Thoracic aorta (tissue), 2 donors: ENCODE data around the gene CYP26C1. TPM values are rescaled to one million over a fixed set of nuclear protein-coding genes. Genes with fewer than 3 reads are reported as not detected.

Source experiments
- ATAC-seq: fragments of 150-250 bp; one replicate; pipeline ENCODE4 v1.8.0; 2017; ENCODE audit warnings: low read depth; ENCODE audit not compliant: insufficient number of reproducible peaks, low FRiP score
- DNase-seq: peaks from one replicate; pipeline ENCODE4 v3.0.0-alpha.2; 2020; ENCODE audit warnings: low spot score
- H3K27ac ChIP-seq, 2 donors: fragments of 200-600 bp; sonication (generic); 1 replicate in 1 of 2; 2 replicates in 1 of 2; pipeline ENCODE4 v1.5.1; 2016; ENCODE audit warnings: mild to moderate bottlenecking in 2 of 2, moderate library complexity in 2 of 2
- H3K27me3 ChIP-seq: fragments of 200-600 bp; sonication (generic); replicated peaks from 2 replicates; pipeline ENCODE4 v1.6.0; 2016; ENCODE audit warnings: mild to moderate bottlenecking; ENCODE audit not compliant: insufficient read depth
- H3K36me3 ChIP-seq: fragments of 200-600 bp; sonication (generic); one replicate; pipeline ENCODE4 v1.5.1; 2016
- H3K4me1 ChIP-seq, 2 donors: fragments of 200-600 bp; sonication (generic); 1 replicate in 1 of 2; 2 replicates in 1 of 2; pipeline versions ENCODE4 v1.5.1 to v1.6.0; 2016; ENCODE audit warnings: low read depth in 2 of 2, mild to moderate bottlenecking in 1 of 2; ENCODE audit not compliant: control insufficient read depth in 1 of 2
- H3K4me3 ChIP-seq: fragments of 200-600 bp; sonication (generic); 2 replicates; pipeline ENCODE4 v1.5.1; 2016; ENCODE audit warnings: mild to moderate bottlenecking
- H3K9me3 ChIP-seq: fragments of 200-600 bp; sonication (generic); 2 replicates; pipeline ENCODE4 v1.5.1; 2016
- total RNA-seq, 2 donors: library from RNA; depleted of rRNA; stranded (reverse); fragments of >200 nt; gene quantifications; one replicate each; pipeline versions ENCODE4 v1.1.0 to v1.2.3, GENCODE V29; 2016
- TF ChIP-seq, protein P1 (sequence below): fragments of 200-600 bp; sonication (generic); IDR thresholded peaks from one replicate; pipeline ENCODE4 v1.5.1; 2019; ENCODE audit warnings: antibody characterized with exemption

Gene CYP26C1
- total RNA-seq, 2 donors from 2014 or later, result 0.35 TPM; not detected in 1

DNA sequence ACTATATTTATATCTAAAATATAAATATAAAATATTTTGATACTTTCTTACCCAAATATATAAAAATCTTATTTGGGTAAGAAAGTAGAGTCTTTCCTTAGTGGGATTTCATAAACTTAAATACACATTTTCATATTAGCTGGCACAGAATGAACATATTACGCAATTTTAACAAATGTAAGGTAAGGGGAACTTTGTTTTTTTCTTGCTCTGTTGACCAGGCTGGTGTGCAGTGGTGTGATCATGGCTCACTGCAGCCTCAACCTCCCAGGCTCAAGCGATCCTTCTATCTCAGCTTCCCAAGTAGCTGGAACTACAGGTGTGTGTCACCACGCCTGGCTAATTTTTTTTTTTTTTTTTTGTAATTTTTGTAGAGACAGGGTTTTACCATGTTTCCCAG is 31.4 kb downstream of the CYP26C1 start:
- TF ChIP-seq, protein P1, sequence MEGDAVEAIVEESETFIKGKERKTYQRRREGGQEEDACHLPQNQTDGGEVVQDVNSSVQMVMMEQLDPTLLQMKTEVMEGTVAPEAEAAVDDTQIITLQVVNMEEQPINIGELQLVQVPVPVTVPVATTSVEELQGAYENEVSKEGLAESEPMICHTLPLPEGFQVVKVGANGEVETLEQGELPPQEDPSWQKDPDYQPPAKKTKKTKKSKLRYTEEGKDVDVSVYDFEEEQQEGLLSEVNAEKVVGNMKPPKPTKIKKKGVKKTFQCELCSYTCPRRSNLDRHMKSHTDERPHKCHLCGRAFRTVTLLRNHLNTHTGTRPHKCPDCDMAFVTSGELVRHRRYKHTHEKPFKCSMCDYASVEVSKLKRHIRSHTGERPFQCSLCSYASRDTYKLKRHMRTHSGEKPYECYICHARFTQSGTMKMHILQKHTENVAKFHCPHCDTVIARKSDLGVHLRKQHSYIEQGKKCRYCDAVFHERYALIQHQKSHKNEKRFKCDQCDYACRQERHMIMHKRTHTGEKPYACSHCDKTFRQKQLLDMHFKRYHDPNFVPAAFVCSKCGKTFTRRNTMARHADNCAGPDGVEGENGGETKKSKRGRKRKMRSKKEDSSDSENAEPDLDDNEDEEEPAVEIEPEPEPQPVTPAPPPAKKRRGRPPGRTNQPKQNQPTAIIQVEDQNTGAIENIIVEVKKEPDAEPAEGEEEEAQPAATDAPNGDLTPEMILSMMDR, result no peak
- DNase-seq (no peak), ATAC-seq (no peak)
- H3K27me3 ChIP-seq, result no peaks in the 10 kb centered on the region
- no peaks in the 10 kb centered on the region for H3K4me1 ChIP-seq
- no peaks in the 10 kb centered on the region for H3K36me3 ChIP-seq
- no peak overlapping the region for H3K27ac ChIP-seq
- H3K9me3 ChIP-seq, result no peaks in the 10 kb centered on the region
- H3K4me3 ChIP-seq, result no peak overlapping the region

DNA sequence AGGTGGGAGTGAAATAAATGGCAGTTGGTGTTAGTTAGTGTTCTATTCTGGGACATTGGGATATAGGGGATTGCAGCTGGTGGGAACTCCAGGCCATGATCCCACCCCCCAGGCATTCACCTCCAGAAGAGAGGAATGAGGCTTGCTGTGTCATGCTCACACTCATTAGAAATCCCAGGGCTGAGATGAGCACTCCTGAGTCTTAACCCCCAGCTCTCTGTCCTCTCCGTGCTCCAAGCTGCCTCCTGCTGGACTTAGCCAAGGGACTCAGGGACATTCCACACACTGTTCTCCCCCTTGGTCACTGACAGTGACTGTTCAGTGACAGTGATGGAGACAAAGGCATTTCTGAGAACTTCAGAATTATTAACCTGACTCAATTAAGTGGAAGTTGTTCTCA is 34.6 kb downstream of the CYP26C1 start:
- Histone ChIP-seq H3K27me3 (no peaks in the 10 kb centered on the region), H3K36me3 (no peaks in the 10 kb centered on the region), H3K4me1 (no peaks in the 10 kb centered on the region), H3K27ac (no peak overlapping the region), H3K4me3 (no peak overlapping the region), H3K9me3 (no peaks in the 10 kb centered on the region)
- TF ChIP-seq, protein P1, result no peak
- no peak for ATAC-seq
- no peak for DNase-seq

DNA sequence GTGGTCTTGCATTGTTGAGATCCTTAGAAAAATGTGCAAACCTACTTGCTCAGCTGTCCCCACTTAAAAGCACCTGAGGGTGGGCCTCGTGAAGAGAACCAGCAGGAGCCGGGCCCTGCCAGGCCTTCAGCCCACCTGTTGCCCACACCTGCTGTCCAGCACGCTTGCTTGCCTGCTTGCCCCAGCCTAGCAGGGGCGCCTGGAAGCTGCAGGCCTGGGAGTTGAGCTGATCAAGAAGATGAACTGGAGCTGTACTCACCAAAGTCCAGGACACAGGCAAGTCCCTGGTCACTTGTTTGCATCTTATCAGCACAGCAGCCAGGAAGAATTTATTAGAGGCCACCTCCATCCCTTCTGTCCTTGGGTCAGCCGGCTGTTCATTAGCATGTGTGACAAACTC is 36.3 kb downstream of the CYP26C1 start:
- no peaks in the 10 kb centered on the region for H3K36me3 ChIP-seq
- no peaks in the 10 kb centered on the region for H3K9me3 ChIP-seq
- no peak overlapping the region for H3K27ac ChIP-seq
- TF ChIP-seq, protein P1, result no peak
- H3K27me3 ChIP-seq, result no peaks in the 10 kb centered on the region
- DNase-seq (no peak), ATAC-seq (no peak)
- no peak overlapping the region for H3K4me3 ChIP-seq
- no peaks in the 10 kb centered on the region for H3K4me1 ChIP-seq

DNA sequence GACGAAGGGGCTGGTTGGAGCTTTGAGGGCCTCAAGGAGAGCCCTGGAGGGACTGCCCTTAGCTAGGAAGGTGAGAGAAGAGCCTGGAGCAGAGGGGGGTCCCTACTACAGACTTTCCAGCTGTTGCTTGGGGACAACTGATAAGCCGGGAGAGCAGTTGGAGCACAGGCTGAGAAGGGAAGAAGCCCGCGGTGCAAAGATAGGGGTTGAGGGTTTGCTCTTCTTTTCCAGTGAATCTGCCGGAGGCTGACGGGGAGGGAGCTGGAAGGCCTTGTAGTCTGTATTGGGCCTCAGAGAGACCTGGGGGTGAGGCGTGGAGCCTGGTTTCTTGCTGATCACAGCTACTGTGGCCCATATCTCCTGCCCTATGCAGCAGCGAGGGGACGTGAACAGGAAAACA is 36.8 kb downstream of the CYP26C1 start:
- no peak overlapping the region for H3K4me3 ChIP-seq
- no peak overlapping the region for H3K27ac ChIP-seq
- TF ChIP-seq, protein P1, result no peak
- no peak for ATAC-seq
- no peaks in the 10 kb centered on the region for H3K4me1 ChIP-seq
- H3K27me3 ChIP-seq, result no peaks in the 10 kb centered on the region
- H3K9me3 ChIP-seq, result no peaks in the 10 kb centered on the region
- DNase-seq, result no peak
- no peaks in the 10 kb centered on the region for H3K36me3 ChIP-seq

DNA sequence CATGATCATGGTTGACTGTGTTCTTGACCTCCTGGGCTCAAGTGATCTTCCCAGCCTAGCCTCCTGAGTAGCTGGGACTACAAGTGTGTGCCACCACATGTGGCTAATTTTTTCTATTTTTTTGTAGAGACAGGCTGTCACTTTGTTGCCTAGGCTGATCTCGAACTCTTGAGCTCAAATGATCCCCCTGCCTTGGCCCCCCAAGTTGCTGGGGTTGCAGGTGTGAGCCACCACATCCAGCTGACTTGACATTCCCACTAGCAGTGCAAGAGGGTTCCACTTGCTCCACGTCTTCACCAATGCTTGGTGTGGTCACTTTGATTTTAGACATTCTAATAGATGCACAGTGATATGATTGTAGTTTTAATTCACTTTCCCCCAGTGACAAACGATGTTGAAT is 38.2 kb downstream of the CYP26C1 start:
- Histone ChIP-seq H3K9me3 (peaks cover under 1% of the 10 kb centered on the region), H3K4me1 (no peaks in the 10 kb centered on the region), H3K36me3 (no peaks in the 10 kb centered on the region), H3K4me3 (no peak overlapping the region), H3K27me3 (no peaks in the 10 kb centered on the region), H3K27ac (no peak overlapping the region)
- DNase-seq (no peak), ATAC-seq (no peak)
- TF ChIP-seq, protein P1, result no peak
